BJ (cell line): Measurements from ENCODE around the gene EFCAB8. TPM values are rescaled to one million over a fixed set of nuclear protein-coding genes. Genes with fewer than 3 reads are reported as not detected.
"Not testable (repeated sequence)": the region's sequence is repeated elsewhere in the genome, so short reads cannot be mapped to it uniquely, and the experiment has no call there.

ENCODE experiments used
- CTCF ChIA-PET: fragments of 350-600 bp; formaldehyde crosslinking; extraction: SDS; loops from one replicate; lab custom pipeline; 2021; ENCODE audit warnings: antibody characterized with exemption, inconsistent platforms; lab: Yijun Ruan, JAX
- POLR2A ChIA-PET: fragments of 300-600 bp; sonication (Branson Sonifier 250); formaldehyde crosslinking; extraction: SDS; loops from one replicate; lab custom pipeline; 2021; ENCODE audit warnings: antibody characterized with exemption; lab: Charles Lee
- DNase-seq: peaks from one replicate; pipeline ENCODE4 v3.0.0-alpha.2; 2011; ENCODE audit warnings: low read depth
- H3K27me3 ChIP-seq: 2 replicates; pipeline ENCODE4 v1.6.0; 2011; ENCODE audit warnings: low read length; ENCODE audit not compliant: control insufficient read depth, insufficient read depth
- H3K36me3 ChIP-seq: 2 replicates; pipeline ENCODE4 v1.5.1; 2011; ENCODE audit warnings: low read length; ENCODE audit not compliant: control insufficient read depth, insufficient read depth
- H3K4me3 ChIP-seq: 2 replicates; pipeline ENCODE4 v1.5.1; 2011; ENCODE audit warnings: low read depth, mild to moderate bottlenecking, control low read depth, low read length
- CTCF ChIP-seq: IDR thresholded peaks from 2 replicates; pipeline ENCODE4 v1.5.1; 2011; ENCODE audit warnings: low read depth, mild to moderate bottlenecking, control low read depth, inconsistent platforms, low read length, moderate library complexity; ENCODE audit not compliant: insufficient read depth
- polyA plus RNA-seq: library from polyadenylated mRNA; depleted of rRNA; stranded (reverse); fragments of >200 nt; gene quantifications from 2 replicates; pipeline ENCODE4 v1.2.3, GENCODE V29; 2011

EFCAB8 gene
- polyA plus RNA-seq, 1 experiment, result not detected

GRCh38 chr20:32902456-32903420, 44.0 kb downstream of the EFCAB8 start:
- ChIA-PET CTCF (interaction anchor here (0.6 to 4.4 kb wide), 21 partner anchors 9 to 558 kb away, joined by 3 to 46 read pairs (median 4); no protein-coding TSS in a partner anchor), POLR2A (no interaction called here)
- Histone ChIP-seq H3K4me3 (no peak overlapping the region), H3K27me3 (no peaks in the 10 kb centered on the region), H3K36me3 (no peaks in the 10 kb centered on the region)
- TF ChIP-seq CTCF, result peak; percentile 92
- no peak for DNase-seq

- no peak for DNase-seq
- Histone ChIP-seq H3K27me3 (no peaks in the 10 kb centered on the region), H3K4me3 (no peak overlapping the region), H3K36me3 (no peaks in the 10 kb centered on the region)
- no peak for TF ChIP-seq CTCF
- ChIA-PET CTCF (interaction anchor here (1.2 to 4.4 kb wide), 2 partner anchors 42 to 114 kb away, joined by 4 to 22 read pairs; no protein-coding TSS in a partner anchor), POLR2A (no interaction called here)
Measured at GRCh38 chr20:32903666-32904175, 45.0 kb downstream of the EFCAB8 start.

GRCh38 chr20:32904678-32905077, 46.0 kb downstream of the EFCAB8 start:
- H3K36me3 ChIP-seq, POLR2A ChIA-PET, H3K4me3 ChIP-seq, H3K27me3 ChIP-seq, DNase-seq: not testable (repeated sequence)
- CTCF ChIA-PET, result interaction anchor here (1.2 to 4.4 kb wide), 2 partner anchors 41 to 115 kb away, joined by 4 to 22 read pairs; no protein-coding TSS in a partner anchor

GRCh38 chr20:32906200-32906599, 47.5 kb downstream of the EFCAB8 start:
- no peaks in the 10 kb centered on the region for H3K27me3 ChIP-seq
- no peak overlapping the region for H3K4me3 ChIP-seq
- H3K36me3 ChIP-seq, result no peaks in the 10 kb centered on the region
- POLR2A ChIA-PET, result no interaction called here
- TF ChIP-seq CTCF, result no peak
- CTCF ChIA-PET, result interaction anchor here (0.7 to 4.4 kb wide), 2 partner anchors 39 to 385 kb away, joined by 3 to 22 read pairs; no protein-coding TSS in a partner anchor
- DNase-seq, result no peak

DNA sequence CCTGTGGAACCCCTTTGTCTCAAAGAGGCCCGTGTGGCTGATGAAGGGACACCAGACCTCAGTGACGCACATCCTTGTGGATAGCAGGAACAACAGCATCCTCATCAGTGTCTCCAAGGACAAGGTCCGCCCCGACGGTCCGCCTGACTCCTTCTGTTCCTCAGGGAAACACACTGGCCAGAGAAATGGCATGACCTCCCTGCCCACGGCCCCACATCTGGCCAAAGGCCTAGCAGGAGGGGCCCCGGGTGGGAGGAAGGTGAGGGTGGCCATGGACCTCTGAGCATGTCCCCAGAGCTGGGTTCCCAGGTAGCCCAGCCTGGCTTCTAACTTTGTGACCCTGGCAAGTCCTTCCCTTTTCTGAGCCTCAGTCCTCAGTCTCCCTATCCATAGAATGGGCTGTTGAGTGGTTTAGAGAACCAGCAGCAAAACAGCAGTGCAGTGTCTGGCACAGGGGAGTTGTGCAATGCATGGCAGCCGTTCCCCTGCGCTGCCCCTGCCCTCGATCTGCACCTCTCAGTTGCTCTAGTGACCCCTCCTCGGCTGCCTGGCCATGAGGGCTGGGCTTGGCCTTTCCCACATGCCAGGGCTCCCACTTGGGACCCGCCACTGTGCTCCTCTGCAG, 48.3 kb downstream of the EFCAB8 start:
- Histone ChIP-seq H3K36me3 (no peaks in the 10 kb centered on the region), H3K27me3 (no peaks in the 10 kb centered on the region; the same call in 1 of the 2 replicates), H3K4me3 (no peak overlapping the region)
- ChIA-PET POLR2A (no interaction called here), CTCF (interaction anchor here (4.4 kb wide), 1 partner anchor 39 kb away, joined by 22 read pairs; no protein-coding TSS in a partner anchor)
- DNase-seq, result no peak
- TF ChIP-seq CTCF, result no peak
